Amniotic stem cell (primary cell): ENCODE measurements around the gene SNORC.

Source experiments
- DNase-seq: peaks from one replicate; lab custom pipeline; 2025; lab: John Stamatoyannopoulos, UW

The SNORC gene

DNA sequence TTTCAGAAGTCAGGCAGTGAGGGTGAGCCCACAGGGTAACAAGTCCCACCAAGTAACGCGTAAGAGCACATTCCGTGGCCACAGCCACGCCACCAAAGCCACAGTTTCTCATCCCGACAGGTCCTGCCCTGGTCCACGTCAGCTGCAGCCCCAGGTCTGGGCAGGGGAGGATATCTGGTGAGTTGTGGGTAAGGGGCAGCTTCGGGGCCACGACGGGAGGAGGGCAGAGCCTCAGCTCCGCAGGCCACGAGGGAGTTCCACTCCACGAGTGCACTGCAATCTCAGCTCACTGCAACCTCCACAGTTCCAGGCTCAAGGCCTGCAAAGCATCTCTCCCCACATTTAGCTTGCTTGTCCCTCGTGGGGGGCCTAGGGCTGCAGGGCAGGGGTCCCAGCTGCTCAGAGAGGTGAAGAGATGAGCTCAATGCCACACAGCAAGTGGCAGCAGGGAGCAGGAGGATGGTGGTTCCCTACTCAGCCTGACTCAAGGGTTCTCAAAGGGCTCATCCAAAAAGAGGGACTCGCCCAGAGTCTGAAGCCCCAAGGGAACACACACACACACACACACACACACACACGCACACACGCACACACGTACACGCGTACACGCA, 12.5 kb downstream of the SNORC start:
- DNase-seq, result no peak

GRCh38 chr2:232883116-232883721, 13.2 kb downstream of the SNORC start:
- no peak for DNase-seq

DNA sequence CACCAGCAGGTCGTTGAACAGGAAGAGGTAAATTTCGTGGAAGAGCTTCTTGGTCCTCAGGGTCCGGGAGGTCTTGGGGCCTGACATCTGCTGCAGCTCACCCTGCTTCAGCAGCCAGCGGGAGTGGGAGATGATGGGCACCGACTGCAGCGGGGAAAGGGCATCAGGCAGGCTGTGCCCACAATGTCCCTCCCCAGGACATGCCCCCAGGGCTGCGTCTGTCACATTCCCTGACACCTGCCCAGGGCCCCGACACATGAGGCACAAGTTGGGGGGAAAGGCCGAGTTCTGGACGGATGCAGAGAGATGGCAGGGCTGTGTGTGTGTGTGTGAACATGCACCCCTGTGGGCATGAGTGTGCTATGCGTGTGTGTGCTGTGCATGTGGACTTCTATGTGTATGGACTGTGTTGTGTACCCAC, 13.9 kb downstream of the SNORC start:
- DNase-seq, result no peak

DNA sequence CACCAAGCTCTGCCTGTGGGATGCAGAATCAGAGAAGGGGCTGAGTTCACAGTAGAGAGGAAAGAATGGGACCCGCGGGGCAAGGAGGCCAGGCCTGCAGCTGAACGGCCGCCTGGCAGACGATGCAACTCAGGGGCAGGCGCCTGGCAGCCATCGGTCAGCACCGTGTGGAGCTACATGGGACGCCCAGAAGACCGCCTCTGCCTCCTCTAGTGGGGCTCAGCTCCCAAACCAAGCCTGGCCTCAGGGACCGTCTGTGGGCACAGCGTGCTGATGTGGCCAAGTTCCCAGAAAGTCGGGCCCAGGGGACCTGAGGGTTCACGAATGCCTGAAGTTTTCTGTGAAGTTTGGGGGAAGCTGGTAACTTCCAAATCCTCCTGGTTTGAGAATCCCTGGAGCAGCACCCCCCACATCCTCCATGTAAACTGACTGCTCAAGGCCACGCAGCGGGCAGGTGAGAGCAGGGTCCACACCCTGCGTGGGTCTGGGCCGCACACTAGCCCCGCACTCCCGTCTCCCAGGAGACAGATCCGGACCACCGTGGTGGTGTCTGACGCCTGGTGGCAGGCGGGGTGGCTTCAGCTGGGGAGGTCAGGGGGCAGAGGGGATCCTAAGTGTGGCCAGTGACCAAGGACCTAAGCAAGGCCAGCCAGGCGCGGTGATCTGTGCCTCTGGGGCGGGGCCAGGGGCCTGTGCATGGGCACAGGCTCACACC, 14.6 kb downstream of the SNORC start:
- no peak for DNase-seq

GRCh38 chr2:232885264-232885961, 15.3 kb downstream of the SNORC start:
- no peak for DNase-seq

DNA sequence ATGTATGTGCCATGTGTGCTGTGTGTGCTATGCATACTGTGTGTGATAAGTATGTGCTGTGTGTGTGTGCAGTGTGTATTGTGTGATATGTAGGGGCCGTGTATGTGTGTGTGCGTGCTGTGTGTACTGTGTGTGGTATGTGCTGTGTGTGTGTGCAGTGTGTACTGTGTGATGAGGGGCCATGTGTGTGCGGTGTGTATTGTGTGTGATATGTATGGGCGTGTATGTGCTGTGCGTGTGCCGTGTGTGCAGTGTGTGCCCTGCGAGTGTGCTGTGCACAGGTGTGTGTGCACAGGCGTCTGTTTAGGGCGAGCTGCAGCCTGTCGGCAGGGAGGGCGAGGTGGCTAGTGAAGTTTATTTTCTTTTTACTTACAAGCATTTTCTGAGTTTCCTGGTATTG, 16.1 kb downstream of the SNORC start:
- DNase-seq, result no peak

GRCh38 chr2:232886632-232887031, 16.6 kb downstream of the SNORC start:
- no peak for DNase-seq

GRCh38 chr2:232887171-232887850, 17.2 kb downstream of the SNORC start:
- DNase-seq, result no peak

DNA sequence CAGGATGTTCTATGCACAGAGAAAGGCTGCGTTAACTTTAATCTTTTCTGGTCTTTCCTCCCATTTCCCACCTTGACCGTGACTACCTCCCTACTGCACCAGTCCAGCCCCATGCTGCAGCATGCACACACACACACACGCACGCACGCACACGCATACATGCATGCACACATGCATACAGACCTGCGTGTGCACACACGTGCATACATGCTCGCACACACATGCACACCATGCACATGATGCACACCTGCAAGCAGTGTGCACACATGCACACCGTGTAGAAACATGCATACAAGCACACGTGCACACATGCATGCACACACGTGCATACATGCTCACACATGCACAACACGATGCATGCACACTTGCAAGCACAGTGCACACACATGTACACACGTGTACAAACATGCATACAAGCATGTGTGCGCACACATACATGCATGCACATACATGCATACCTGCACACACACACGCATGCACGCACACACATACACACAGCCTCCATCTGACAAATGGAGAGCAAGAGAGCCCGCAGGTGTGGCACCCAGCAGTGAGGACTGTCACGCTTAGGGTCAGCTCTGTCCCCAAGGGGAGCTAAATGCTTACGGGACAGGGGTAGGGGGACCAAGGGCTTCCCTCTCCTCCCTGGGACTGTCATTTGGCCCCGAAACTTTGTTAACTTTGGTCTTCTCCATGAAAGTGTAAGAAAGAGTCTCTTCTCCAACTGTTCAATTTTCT, 18.2 kb downstream of the SNORC start:
- DNase-seq, result no peak

GRCh38 chr2:232888839-232889529, 18.9 kb downstream of the SNORC start:
- no peak for DNase-seq

- DNase-seq, result no peak
Observed at GRCh38 chr2:232889876-232890401, 19.9 kb downstream of the SNORC start.

GRCh38 chr2:232890536-232890895, 20.5 kb downstream of the SNORC start:
- no peak for DNase-seq

DNA sequence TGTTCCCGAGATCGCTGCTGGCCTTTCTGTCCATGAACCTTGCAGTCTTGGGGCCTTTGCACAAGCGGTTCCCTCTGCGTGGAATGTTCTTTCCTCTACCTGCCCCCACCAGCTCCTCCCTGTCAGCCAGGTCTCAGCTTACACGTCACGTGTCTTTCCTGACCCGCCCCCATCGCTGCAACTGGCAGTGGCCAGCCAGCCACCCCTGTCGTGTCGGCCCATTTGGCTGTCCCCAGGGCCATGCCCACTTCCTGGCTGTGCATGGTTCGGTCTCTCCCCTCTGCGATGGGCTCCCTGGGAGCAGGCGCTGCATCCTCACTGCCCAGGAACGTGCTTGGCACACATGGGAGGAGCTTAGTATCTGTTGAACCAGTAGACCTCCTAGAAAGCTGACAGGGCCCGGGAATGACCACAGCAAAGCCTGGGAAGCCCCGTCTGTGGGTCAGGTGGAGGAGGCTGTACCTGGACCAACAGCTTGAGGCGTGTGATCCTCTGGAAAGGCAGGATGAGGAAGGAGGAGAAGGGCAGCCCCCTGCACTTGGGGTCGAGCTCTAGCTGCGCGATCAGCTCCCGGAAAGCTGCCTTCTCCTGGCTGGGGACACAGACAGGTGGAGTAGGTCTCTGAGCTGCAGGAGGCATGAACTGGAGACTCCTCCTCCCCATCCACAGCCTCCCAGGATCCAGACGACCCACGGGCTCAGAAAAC, 21.0 kb downstream of the SNORC start:
- no peak for DNase-seq

DNA sequence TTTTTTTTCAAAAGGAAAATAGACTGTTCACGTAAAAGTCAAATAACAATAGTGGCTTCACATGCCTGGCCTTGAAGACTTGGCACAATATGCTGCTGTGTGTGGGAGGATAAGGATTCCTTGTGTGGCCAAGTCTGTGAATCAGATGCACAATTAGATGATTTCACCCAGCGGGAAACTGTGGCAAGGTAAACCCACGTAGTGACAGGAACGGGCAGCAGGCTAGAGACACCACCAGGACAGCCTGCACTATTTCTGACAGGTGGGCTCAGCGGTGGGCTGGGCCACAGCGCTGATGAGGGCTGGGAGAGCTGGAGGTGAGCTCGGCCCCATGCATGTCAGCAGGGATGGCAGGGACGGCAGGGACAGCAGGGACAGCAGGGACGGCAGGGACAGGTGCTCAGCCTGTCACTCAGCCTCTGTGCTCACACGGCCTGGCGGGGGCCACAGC, 21.6 kb downstream of the SNORC start:
- DNase-seq, result no peak

DNA sequence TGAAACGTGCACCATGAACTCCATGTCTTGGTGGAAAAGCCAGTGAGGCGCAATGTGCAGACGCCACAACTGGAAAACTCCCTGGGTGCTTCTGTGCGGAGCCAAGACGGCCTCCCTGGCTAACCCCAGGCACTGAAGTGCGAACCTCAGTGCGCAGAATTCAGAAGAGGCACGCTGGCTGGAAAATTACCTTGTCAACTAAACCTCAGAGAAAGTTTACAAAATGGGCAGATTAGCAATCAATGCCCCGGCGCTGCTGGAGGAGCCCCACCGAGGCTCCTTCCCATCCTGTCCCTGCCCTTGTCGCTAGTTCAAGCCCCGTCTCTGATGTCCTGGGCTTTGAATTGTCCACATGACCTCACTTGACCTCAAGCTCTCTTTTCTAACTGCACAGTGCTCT, 22.2 kb downstream of the SNORC start:
- DNase-seq, result no peak

DNA sequence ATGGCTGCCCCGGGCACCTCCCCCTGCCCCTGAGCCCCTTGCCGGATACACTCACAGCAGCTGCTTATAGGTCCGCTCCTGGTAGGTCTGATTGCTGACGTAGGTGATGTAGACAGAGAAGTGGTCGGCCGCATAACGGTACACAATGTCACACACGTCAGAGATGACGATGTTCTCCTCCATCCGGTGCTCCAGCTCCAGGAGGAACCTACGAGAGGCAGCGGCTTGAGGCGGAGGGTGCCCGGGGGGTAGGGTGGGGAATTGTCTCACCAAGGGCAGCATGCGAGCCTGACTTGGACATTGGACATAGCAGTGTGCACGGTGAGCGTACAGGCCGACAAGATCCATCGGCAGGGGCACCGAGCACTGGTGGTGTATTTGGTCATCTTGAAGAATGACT, 22.8 kb downstream of the SNORC start:
- DNase-seq, result no peak

GRCh38 chr2:232893834-232894233, 23.8 kb downstream of the SNORC start:
- DNase-seq, result no peak

DNA sequence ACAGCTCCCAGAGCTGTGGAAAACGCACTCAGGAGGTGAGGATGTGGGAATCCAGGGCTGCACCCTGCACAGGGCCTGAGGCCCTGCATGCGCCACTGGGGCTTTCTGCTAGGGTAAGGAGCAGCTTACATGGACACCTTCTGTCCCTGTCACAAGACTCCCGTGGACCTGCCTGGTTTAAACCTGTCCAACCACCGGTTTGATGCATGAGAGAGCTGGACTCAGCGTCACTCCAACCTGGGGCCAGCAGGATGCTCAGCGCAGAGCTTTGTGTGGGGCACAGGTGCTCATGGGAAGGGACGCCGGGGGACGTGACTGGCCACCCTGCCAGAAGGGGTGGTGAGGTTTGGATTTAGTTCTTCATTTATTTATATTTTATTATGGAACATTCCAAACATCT, 24.2 kb downstream of the SNORC start:
- no peak for DNase-seq

DNA sequence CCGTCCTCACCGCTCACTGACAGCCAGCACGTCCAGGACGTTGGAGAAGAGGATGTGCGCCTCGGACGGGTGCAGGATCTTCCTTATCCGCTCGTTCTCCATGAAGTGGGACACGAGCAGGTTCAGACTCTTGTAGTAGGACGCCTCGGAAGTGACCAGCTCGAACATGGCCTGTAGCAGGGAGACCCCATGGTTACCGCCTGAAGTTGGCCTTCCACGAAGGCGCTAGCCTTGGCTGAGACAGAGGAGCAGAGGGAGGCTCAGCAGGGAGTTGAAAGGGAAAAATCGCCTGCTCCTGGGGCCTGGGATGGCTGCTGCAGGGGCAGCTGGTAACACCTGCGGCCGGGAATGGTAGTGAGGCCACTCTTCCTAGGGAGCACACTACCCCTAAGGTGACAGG, 24.7 kb downstream of the SNORC start:
- DNase-seq, result no peak

DNA sequence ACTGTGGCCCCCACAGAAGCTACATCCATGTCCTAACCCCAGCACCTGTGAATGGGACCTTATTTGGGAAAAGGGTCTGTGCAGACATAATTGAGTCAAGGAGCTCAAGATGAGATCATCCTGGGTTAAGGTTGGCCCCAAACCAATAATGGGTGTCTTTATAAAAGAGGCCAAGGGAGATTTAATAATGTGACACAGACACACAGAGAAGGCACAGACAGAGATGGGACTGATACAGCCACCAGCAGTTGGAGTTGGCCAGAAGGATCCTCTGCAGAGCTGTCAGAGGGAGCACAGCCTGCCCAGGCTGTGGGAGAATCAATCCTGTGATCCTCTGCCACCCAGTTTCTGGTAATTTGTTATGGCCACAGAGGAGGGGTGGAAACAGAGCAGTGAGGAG, 26.0 kb downstream of the SNORC start:
- DNase-seq, result no peak
